D721Med (cell line): Measurements from ENCODE around the gene EMILIN2.

Experiments
- DNase-seq: peaks from one replicate; pipeline ENCODE4 v3.0.0; 2011; ENCODE audit warnings: low spot score; ENCODE audit not compliant: insufficient read length
- FAIRE-seq: peaks from 2 replicates; lab custom pipeline; 2011; peaks lifted over from hg19 to GRCh38; lab: Jason Lieb, UNC
- CTCF ChIP-seq: IDR thresholded peaks from 2 replicates; pipeline ENCODE4 v1.5.1; 2012; ENCODE audit warnings: mild to moderate bottlenecking, control low read depth; ENCODE audit not compliant: insufficient read depth; ENCODE audit errors: missing control alignments

The EMILIN2 gene

GRCh38 chr18:2948038-2948437, 101.2 kb downstream of the EMILIN2 start:
- FAIRE-seq (no peak), DNase-seq (no peak)
- TF ChIP-seq CTCF, result peak; percentile 39

- peak; percentile 6 for FAIRE-seq
- TF ChIP-seq CTCF, result no peak
Measured at GRCh38 chr18:2952605-2953004, 105.8 kb downstream of the EMILIN2 start.

GRCh38 chr18:2953935-2954653, 107.3 kb downstream of the EMILIN2 start:
- DNase-seq (no peak), FAIRE-seq (no peak)
- no peak for TF ChIP-seq CTCF

More at GRCh38 chr18:2952605-2953004, 105.8 kb downstream of the EMILIN2 start:
- no peak for DNase-seq

- FAIRE-seq, result no peak
- TF ChIP-seq CTCF, result no peak
- DNase-seq, result no peak
Measured at GRCh38 chr18:2954869-2955645, 108.3 kb downstream of the EMILIN2 start.

GRCh38 chr18:2956056-2956455, 109.2 kb downstream of the EMILIN2 start:
- FAIRE-seq (no peak), DNase-seq (no peak)
- no peak for TF ChIP-seq CTCF

- TF ChIP-seq CTCF, result no peak
- DNase-seq, result no peak
- FAIRE-seq, result peak; percentile 60
Measured at GRCh38 chr18:2958819-2959298, 112.1 kb downstream of the EMILIN2 start.
